Naive thymus-derived CD8-positive, alpha-beta T cell (primary cell): ENCODE data around the gene DUOX2. TPM values are rescaled to one million over a fixed set of nuclear protein-coding genes. Genes with fewer than 3 reads are reported as not detected.

ENCODE experiments used
- ATAC-seq, 2 donors: fragments of 150-1000 bp; cut with Tn5 transposase in 1 of 2; sonication (Bioruptor Pico), chemical (Tn5 transposase) in 1 of 2; 1 replicate in 1 of 2; 2 replicates in 1 of 2; pipeline ENCODE4 v1.10.0; 2021; ENCODE audit warnings: mild to moderate bottlenecking in 2 of 2, moderate library complexity in 2 of 2
- POLR2A ChIA-PET: fragments of 350-600 bp; sonication (Branson Sonifier 250); formaldehyde crosslinking; loops from one replicate; lab custom pipeline; 2021; ENCODE audit warnings: antibody characterized with exemption; lab: Charles Lee
- DNase-seq, 10 donors: peaks; one replicate each; pipeline versions ENCODE4 v3.0.0 to v3.0.0-alpha.2; 2020 to 2022
- H3K27ac Mint-ChIP-seq, 10 donors: one replicate each; pipeline ENCODE4 v1.8.0; 2020 to 2022; ENCODE audit warnings: mild to moderate bottlenecking in 10 of 10, mixed read lengths in 10 of 10, moderate library complexity in 4 of 10, inconsistent platforms in 1 of 10
- H3K27me3 Mint-ChIP-seq, 5 donors: one replicate each; pipeline ENCODE4 v1.8.0; 2021 to 2022; ENCODE audit warnings: mixed read lengths in 5 of 5
- H3K36me3 Mint-ChIP-seq, 3 donors: one replicate each; pipeline ENCODE4 v1.8.0; 2020 to 2022; ENCODE audit warnings: mixed read lengths in 3 of 3, mild to moderate bottlenecking in 2 of 3, inconsistent platforms in 1 of 3
- H3K4me1 Mint-ChIP-seq, 4 donors: one replicate each; pipeline ENCODE4 v1.8.0; 2021 to 2022; ENCODE audit warnings: mixed read lengths in 4 of 4
- H3K4me3 Mint-ChIP-seq, 10 donors: one replicate each; pipeline ENCODE4 v1.8.0; 2020 to 2022; ENCODE audit warnings: mild to moderate bottlenecking in 10 of 10, mixed read lengths in 10 of 10, moderate library complexity in 6 of 10, inconsistent platforms in 1 of 10
- H3K9me3 Mint-ChIP-seq, 9 donors: one replicate each; pipeline ENCODE4 v1.8.0; 2020 to 2022; ENCODE audit warnings: mixed read lengths in 9 of 9, mild to moderate bottlenecking in 3 of 9, inconsistent platforms in 1 of 9, moderate library complexity in 1 of 9
- polyA plus RNA-seq, 3 donors: library from polyadenylated mRNA; unstranded; fragments of 300-500 nt; fragmentation: Illumina TruSeq; gene quantifications; one replicate each; pipeline ENCODE4 v1.2.3, GENCODE V29; 2021
- total RNA-seq, 8 experiments: library from RNA in 2 of 8; stranded (reverse) in 2 of 8; gene quantifications; one replicate each; pipeline ENCODE4 v1.2.3 and lab custom pipeline; 2021 to 2026

Gene DUOX2
- total and polyA plus RNA-seq, 5 experiments from 2014 or later, result not detected

- POLR2A ChIA-PET, result no interaction called here
- Mint-ChIP-seq H3K9me3 (peaks cover 0 to 2% (median 0%) of the 10 kb centered on the region in 9 donors), H3K27ac (no peak overlapping the region), H3K36me3 (peaks cover 0 to 2% (median 0%) of the 10 kb centered on the region in 3 donors), H3K27me3 (peaks cover 44 to 86% (median 68%) of the 10 kb centered on the region in 5 donors), H3K4me3 (peak overlapping the region; percentile 52 to 93 (median 80)), H3K4me1 (peaks cover 27 to 64% (median 53%) of the 10 kb centered on the region in 4 donors)
- ATAC-seq, result no peak
- DNase-seq, result no peak
Observed at GRCh38 chr15:45116006-45116481, 2.1 kb upstream of the DUOX2 start.

DNA sequence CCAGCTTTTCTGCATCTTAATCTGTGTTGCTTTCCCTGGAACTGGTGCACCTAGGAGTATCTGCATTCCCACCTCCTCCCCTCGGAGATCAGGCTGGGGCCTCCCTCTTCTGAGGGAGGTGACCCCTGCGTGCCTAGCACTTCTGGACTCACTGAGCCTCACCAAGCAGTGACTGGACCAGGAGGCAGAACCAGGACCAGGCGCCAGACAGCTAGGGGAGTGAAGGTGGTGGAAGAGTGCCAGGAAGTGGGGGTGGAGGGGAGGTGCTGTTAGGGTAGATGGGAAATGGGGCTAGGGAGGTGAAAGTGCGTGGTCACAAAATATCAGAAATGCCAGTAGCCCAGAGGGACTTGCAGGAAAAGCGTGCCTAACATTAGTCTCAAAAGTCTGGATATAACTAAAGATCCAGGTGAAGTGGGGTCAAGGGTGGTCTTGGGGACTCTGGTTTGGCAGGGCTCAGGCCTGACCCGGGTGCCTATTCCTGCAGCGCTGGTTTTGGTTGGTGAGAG lies 1.4 kb upstream of the DUOX2 start:
- DNase-seq (no peak), ATAC-seq (no peak)
- peaks cover 0 to 2% (median 0%) of the 10 kb centered on the region in 9 donors for H3K9me3 Mint-ChIP-seq
- H3K4me3 Mint-ChIP-seq, result peak overlapping the region in 5 of 10 donors; percentile 13 to 68 (median 30)
- H3K27me3 Mint-ChIP-seq, result peaks cover 41 to 90% (median 71%) of the 10 kb centered on the region in 5 donors
- POLR2A ChIA-PET, result no interaction called here
- H3K36me3 Mint-ChIP-seq, result peaks cover 0 to 2% (median 0%) of the 10 kb centered on the region in 3 donors
- peaks cover 27 to 64% (median 54%) of the 10 kb centered on the region in 4 donors for H3K4me1 Mint-ChIP-seq
- no peak overlapping the region for H3K27ac Mint-ChIP-seq

DNA sequence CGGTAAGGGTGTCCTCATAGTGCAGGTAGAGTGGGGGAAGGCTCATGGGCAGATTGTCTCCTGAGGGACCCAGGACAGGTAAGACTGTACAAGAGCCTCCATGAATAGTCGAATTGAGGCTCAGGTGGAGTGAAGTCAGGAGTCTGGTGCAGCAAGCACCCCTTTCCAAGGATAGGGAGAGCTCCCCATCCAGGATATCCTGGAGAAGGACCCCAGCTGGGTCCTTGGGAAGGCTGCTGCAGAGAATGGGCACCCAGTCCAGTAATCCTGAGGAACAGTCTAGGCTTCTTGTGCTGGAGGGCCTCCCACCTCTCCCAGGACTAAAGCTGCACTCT lies 746 bp upstream of the DUOX2 start:
- Mint-ChIP-seq H3K27me3 (peaks cover 44 to 90% (median 69%) of the 10 kb centered on the region in 5 donors), H3K9me3 (peaks cover 0 to 2% (median 0%) of the 10 kb centered on the region in 9 donors), H3K36me3 (peaks cover 0 to 2% (median 0%) of the 10 kb centered on the region in 3 donors), H3K27ac (no peak overlapping the region), H3K4me1 (peaks cover 27 to 64% (median 55%) of the 10 kb centered on the region in 4 donors), H3K4me3 (peak overlapping the region in 7 of 10 donors; percentile 36 to 78 (median 61))
- POLR2A ChIA-PET, result no interaction called here
- no peak for DNase-seq
- no peak for ATAC-seq

DNA sequence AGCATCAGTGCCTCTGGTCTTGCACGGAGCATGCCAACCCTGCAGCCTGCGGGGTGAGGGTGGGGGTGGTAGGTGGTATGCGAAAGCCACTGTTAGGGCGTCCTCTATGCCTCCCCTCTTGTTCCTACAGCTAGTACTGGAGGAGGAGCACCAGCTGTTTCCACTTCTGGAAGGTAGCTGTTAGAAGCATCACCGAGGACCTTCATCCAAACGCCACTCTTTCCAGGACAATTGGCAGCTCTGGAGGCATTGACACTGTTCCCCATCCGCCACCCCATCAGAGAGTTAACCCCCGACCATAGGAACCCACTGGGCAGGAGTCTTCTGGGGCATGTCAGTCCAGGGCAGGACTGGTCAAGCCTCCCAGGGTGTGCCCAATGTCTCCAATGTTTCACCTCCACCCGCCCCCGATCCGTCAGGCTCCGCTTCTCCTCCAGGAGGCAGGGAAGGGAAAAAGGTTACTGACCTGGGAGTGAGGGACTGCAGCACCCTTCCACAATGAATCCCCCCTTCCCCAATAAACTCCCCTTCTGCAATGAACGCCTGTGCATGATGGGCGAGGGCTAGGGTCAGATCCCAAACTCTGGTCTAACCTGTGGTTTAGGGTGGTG lies 487 bp downstream of the DUOX2 start:
- DNase-seq (no peak), ATAC-seq (no peak)
- Mint-ChIP-seq H3K4me3 (peak overlapping the region in 8 of 10 donors; percentile 33 to 78 (median 61)), H3K27me3 (peaks cover 49 to 92% (median 75%) of the 10 kb centered on the region in 5 donors), H3K9me3 (peaks cover 0 to 2% (median 0%) of the 10 kb centered on the region in 9 donors), H3K36me3 (peaks cover 0 to 2% (median 0%) of the 10 kb centered on the region in 3 donors), H3K4me1 (peaks cover 27 to 64% (median 55%) of the 10 kb centered on the region in 4 donors), H3K27ac (no peak overlapping the region)
- POLR2A ChIA-PET, result no interaction called here

DNA sequence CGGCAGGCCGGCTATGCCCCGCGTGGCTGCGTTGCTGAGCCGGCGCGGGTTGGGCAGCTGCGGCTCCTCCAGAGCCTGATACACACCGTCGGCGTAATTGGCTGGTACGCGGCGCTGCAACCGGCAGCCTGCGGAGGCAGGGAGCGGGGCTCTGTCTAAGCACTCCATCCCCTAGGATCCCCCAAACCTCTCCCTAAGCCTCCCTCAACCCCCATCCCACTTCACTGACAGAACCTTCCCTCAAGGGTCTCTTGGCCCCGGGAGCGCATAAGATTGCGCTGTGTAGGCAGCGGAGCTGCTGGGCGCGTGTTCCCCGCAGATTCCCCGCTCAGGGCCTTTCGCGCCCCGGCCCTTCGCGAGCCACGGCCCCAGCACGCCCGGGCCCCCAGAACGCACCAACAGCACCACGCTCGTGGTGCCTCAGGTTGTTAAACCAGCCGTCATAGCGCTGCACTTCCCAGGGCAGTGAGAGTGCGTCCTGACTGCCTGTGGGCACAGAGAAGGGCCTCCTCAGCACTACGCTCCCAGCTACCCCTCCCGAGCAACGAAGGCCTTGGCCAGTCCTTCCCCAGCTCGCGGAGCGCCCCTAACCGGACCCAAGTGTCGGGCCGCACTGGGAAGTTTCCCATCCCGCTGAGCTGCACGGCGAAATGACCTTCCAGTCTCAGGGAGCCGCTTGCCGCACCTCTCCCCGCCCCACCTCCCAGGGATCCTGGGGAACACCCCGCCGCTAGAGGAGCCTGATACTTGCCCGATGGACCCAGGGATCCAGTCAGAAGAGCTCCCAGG lies 1.2 kb downstream of the DUOX2 start:
- DNase-seq, result peak in 1 of 10 donors; percentile 57

DNA sequence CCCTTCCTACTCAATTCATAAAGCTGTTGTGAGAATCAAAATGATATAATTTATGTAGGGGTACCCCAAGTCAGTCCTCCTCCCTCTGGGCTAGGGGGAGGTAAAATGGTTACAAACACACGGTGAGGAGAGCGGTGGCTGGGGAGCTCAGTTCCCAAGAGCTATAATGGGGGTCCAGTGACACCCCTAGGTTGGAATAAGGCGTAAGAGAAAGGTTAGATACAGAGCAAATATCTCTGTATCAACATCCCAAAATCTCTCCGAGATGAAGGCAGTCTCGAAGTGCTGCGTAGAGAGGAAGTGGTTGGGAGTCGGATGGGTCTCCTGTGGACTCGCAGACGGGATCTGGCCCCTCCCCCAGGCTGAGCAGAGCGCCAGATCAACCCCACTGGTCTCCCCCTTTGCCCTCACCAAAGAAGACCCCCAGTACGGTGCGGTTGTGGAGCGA lies 1.8 kb downstream of the DUOX2 start:
- ATAC-seq, result peak in 1 of 2 donors; percentile 7
- peaks cover 0 to 2% (median 0%) of the 10 kb centered on the region in 9 donors for H3K9me3 Mint-ChIP-seq
- no peak for DNase-seq

More for the DNA sequence above, 1.2 kb downstream of the DUOX2 start:
- H3K27me3 Mint-ChIP-seq, result peaks cover 44 to 88% (median 69%) of the 10 kb centered on the region in 5 donors
- peaks cover 0 to 2% (median 0%) of the 10 kb centered on the region in 9 donors for H3K9me3 Mint-ChIP-seq
- peak overlapping the region; percentile 16 to 82 (median 64) for H3K4me3 Mint-ChIP-seq
- peaks cover 24 to 58% (median 50%) of the 10 kb centered on the region in 4 donors for H3K4me1 Mint-ChIP-seq
- ATAC-seq, result peak; percentile 13 to 27
- peaks cover 0 to 2% (median 0%) of the 10 kb centered on the region in 3 donors for H3K36me3 Mint-ChIP-seq
- H3K27ac Mint-ChIP-seq, result peak overlapping the region in 1 of 10 donors; percentile 57
- POLR2A ChIA-PET, result no interaction called here

DNA sequence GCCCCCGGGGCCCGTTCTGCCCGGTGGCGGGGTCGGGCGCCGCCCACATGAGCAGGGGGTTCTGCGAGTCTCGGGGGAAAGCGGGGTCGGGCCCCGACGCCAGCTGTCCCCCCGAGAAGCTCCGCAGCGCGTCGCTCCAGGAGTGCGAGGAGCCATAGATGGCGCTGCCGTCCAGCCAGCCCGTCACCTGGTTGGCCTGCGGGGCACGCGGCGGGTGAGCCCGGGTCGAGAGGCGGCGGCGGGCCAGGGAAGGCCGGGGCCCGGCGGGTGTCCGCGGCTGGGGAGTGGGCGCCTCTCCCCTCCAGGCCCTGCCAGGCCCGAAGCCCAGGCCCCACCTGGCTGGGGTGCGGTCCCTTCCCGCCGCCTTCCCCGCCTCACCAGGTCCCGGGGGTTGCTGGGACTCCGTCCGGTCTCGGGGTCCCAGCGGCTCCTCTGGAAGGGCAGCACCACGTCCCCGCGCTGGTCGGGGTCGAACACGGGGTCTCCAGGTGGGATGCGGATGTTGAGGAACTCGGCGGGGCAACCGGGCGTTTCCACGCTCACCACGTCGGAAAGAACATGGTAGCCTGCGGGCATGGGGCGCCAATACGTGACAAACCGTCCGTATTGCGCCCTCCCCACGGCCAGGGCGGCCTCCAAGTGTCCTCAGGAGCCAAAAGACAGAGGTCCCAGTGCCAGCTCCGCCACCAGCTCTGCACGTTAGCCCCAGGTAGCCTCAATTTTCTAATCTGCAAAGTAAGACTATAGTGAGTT lies 2.4 kb downstream of the DUOX2 start:
- H3K27ac Mint-ChIP-seq, result peak overlapping the region in 2 of 10 donors; percentile 39 to 43
- peaks cover 0 to 2% (median 0%) of the 10 kb centered on the region in 9 donors for H3K9me3 Mint-ChIP-seq
- peaks cover 17 to 48% (median 39%) of the 10 kb centered on the region in 4 donors for H3K4me1 Mint-ChIP-seq
- peaks cover 42 to 86% (median 67%) of the 10 kb centered on the region in 5 donors for H3K27me3 Mint-ChIP-seq
- H3K36me3 Mint-ChIP-seq, result peaks cover 0 to 2% (median 0%) of the 10 kb centered on the region in 3 donors
- peak overlapping the region in 8 of 10 donors; percentile 45 to 82 (median 66) for H3K4me3 Mint-ChIP-seq
- DNase-seq (no peak), ATAC-seq (peak in 1 of 2 donors; percentile 23)
- POLR2A ChIA-PET, result no interaction called here

More for the DNA sequence above, 1.8 kb downstream of the DUOX2 start:
- Mint-ChIP-seq H3K4me3 (peak overlapping the region; percentile 16 to 82 (median 62)), H3K36me3 (peaks cover 0 to 2% (median 0%) of the 10 kb centered on the region in 3 donors), H3K27me3 (peaks cover 40 to 84% (median 66%) of the 10 kb centered on the region in 5 donors), H3K27ac (peak overlapping the region in 4 of 10 donors; percentile 14 to 57 (median 41)), H3K4me1 (peaks cover 19 to 52% (median 44%) of the 10 kb centered on the region in 4 donors)
- POLR2A ChIA-PET, result no interaction called here

GRCh38 chr15:45110256-45110820 lies 3.6 kb downstream of the DUOX2 start:
- Mint-ChIP-seq H3K4me1 (peaks cover 13 to 38% (median 31%) of the 10 kb centered on the region in 4 donors), H3K27me3 (peaks cover 34 to 82% (median 59%) of the 10 kb centered on the region in 5 donors), H3K36me3 (peaks cover 0 to 2% (median 0%) of the 10 kb centered on the region in 3 donors), H3K27ac (no peak overlapping the region), H3K4me3 (peak overlapping the region in 3 of 10 donors; percentile 2 to 41 (median 14)), H3K9me3 (no peaks in the 10 kb centered on the region)
- POLR2A ChIA-PET, result no interaction called here
- ATAC-seq (no peak), DNase-seq (peak in 1 of 10 donors; percentile 19)

- no peak overlapping the region for H3K4me3 Mint-ChIP-seq
- no peak overlapping the region for H3K27ac Mint-ChIP-seq
- POLR2A ChIA-PET, result no interaction called here
- H3K4me1 Mint-ChIP-seq, result peaks cover 5 to 18% (median 14%) of the 10 kb centered on the region in 4 donors
- DNase-seq (no peak), ATAC-seq (no peak)
- H3K9me3 Mint-ChIP-seq, result no peaks in the 10 kb centered on the region
- H3K36me3 Mint-ChIP-seq, result no peaks in the 10 kb centered on the region
- peaks cover 23 to 72% (median 47%) of the 10 kb centered on the region in 5 donors for H3K27me3 Mint-ChIP-seq
Observed at GRCh38 chr15:45107941-45108630, 5.9 kb downstream of the DUOX2 start.

DNA sequence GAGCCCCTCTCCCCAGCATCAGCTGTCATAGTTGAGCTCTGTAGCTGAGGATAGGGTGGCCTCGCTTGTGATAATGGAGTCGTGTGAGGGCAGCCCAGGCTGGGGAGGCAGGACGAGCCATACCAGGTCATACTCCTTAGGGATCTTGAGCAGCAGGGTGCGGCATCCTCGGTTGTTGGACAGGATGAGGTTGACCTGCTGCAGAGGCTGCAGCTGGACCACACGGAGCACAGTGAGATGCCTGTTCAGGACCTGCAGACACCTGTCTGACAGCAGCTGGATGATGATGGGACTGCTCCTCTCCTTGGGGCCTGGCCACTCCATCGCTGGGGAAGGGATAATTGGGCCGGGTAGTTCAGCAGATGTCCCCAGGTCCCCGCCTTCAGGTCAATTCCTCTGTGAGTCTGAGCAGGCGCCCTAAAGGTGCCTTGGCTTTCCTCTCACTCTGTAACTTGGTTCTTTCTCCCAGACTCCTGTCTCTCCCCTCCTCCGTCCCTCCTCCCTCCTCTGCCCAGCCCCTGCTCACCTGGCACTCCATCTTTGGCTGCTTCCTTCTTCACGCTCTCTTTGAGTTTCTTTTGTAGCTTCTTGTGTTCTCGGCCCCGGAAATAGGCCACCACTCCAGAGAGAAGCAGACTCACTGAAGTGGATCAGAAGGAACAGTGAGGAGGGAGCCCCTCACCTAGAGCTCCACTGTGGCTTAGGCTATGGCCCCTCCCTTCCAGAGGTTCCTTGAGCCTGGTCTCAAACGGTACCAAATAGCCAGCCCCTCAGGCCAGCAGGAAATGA lies 7.8 kb downstream of the DUOX2 start:
- H3K27ac Mint-ChIP-seq, result no peak overlapping the region
- H3K9me3 Mint-ChIP-seq, result no peaks in the 10 kb centered on the region
- ATAC-seq (no peak), DNase-seq (no peak)
- peaks cover 0 to 5% (median 0%) of the 10 kb centered on the region in 4 donors for H3K4me1 Mint-ChIP-seq
- H3K36me3 Mint-ChIP-seq, result no peaks in the 10 kb centered on the region
- H3K4me3 Mint-ChIP-seq, result no peak overlapping the region
- H3K27me3 Mint-ChIP-seq, result peaks cover 15 to 61% (median 37%) of the 10 kb centered on the region in 5 donors
- POLR2A ChIA-PET, result no interaction called here
